GM19099 (cell line): Measurements from ENCODE around the gene CMIP.

Experiments
- POLR2A ChIP-seq: IDR thresholded peaks from 3 replicates; pipeline ENCODE4 v1.6.1; 2011; ENCODE audit warnings: low read depth; ENCODE audit not compliant: insufficient read length; ENCODE audit errors: extremely low read depth

Gene CMIP

DNA sequence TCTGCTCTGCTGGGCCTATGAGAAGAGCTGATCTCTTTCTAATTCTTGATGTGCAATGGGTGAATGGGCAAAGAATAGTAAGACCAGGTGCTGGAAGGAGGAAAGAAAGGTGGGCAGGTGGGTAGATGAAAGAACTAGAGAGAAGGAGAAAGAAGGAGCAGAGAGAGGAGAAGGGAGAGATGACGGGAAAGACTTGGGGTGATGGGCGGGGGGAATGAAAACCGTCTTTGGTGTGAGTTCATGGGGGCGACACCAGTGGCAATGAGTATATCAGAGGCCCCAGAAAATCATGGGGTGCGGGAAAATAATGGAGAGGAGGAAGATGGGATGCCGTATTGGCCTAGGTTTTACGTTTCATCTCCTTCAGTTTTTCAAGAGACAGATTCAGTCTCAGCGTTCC, 205.7 kb downstream of the CMIP start:
- TF ChIP-seq POLR2A = no peak

DNA sequence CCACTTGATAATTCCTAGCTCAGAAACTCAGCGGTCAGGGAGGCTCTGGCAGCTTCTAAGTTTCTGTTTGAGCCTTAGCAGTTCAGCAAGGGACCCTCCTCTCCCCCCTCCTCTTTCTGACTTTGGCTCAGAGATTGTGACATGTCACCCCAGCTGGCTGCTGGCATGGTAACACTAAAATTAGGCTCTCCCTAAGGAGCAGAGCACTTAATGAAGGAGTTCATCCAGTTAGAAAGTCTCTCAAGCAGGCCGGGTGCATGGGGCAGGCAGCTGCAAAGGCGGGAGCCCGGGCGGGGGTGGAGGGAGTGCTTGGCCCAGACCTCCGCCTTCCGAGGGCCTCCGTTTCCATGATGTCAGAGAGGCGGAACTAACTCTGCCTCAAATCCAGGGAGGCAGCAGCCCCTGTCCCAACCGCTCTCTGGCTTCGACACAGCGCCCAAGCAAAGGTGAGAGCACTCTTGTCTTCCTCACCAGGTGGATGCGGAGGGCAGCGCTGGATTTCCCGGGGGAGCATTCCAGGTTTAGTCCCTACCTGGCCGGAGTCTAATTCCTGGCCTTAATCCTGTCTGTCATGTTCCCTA, 206.5 kb downstream of the CMIP start:
- TF ChIP-seq POLR2A = no peak

DNA sequence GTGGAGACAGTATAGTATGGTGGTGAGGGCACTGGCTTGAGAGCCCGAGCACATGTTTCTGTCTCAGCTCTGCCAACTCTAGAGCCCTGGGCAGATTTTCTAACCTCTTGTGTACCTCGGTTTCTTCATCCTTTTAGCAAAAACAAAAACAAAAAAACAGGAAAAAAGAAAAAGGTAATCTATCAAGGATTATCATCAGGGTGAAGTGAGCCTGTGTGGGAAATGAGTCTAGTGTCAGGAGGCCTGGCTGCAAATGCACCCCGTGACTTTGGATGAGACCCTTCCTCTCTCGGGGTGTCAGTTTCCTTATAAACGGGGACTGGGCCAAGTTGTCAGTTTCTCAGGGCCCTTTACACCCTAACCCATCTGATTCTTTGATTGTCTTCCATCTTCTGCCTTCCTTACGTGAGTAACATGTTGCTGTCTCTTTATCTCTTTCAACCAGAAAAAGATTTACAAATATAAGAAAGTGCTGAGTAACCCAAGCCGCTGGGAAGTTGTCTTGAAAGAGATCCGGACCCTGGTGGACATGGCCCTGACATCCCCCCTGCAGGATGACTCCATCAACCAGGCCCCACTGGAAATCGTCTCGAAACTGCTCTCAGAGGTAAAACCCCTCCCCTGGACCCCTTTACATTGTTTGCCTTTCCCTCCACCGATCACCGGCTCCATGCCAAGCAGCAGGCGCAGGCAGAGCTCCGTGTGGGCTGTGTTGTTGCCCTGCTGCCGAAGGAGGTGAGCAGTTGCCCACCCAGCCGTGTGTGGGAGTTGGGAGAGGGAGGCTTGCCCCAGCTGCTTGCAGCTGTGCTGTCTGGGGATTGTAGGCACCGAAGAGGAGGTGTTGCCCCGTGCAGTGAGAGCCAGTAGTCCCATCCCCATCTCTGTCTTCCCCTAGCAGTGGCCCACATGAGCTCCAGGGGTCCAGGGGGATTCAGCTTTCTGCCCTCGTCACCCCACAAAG, 207.4 kb downstream of the CMIP start:
- no peak for TF ChIP-seq POLR2A

DNA sequence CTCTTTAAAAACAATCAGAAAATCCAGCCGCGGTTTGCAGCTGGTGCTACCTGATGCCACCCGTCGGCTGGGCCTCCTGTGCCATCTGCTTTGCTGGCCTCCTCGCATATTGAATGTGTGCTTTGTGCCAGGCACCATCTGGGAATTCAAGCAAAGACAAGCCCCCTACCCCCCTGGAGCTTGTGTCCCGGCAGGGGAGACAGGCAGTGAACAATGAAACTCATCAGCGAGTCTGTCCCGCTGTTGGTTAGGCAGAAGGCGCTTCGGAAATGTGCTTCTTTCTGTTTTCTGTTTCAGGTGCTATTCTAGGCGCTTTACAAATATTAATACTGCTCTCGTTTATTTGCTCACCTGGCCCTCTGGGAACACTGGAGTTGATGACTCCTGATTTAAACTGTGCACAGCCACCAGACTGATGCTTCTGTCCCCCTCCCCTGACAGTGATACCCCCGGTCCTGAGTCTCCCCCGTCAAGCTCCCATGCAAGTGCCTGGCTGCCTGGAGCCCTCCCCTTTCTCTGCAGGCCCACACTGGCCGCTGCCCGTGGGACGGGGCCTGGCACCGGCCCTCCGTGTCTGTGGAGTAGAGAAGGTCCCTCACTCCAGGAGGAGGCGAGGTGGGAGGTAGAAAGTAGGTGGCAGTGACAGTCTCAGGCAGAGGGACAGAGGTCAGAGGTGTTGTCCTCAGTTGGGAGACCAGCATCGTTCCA, 208.3 kb downstream of the CMIP start:
- TF ChIP-seq POLR2A = peak; percentile 40

DNA sequence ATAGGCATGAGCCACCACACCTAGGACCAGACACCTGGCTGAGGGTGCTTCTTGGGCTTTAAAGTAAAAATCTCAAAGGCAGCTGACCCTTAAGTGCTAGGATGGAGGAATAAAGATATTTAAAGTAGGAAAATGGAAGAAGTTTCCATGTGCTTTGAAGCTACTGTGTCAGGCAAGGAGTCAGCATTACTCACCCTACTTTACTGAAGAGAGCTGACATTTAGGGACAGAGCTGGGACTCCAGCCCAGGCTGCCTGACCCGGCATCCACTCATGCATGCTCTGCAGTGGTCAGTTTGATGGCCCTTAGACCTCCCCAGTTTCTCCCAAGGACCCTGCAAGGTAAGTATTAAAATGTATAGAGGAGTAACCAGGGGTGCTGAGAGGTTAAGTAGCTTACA, 209.7 kb downstream of the CMIP start:
- TF ChIP-seq POLR2A = no peak

DNA sequence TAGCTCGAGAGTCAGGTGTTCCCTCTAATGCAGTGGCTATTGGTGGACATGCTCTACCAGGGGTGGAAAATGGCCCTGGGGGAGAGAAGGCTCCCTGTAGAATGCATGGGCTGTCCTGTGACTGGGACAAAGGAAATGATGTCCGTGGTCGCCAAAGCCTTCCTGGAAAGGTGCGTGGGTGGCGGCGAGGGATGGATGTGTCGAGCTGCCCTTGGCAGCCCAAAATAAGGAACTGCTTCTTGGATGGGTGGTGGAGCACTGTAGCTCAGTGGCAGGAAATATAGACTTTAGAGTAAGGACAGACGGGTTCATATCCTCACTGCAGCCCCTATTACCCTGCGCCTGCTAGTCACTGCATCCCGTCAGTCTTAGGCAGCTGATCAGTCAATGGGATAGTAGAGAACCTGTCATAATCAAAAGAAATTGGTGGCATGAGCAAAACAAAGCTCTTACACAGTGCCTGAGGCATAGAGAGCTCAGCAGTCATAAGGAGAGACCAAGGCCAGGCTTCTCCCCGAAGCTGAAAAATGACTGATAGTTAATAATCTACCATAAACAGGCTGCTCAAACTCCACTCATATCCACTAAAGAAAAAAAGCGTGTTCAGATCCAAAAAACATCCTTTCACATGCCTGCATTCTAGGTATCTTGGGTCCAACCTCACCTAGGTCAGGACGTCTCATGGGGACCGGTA, 211.0 kb downstream of the CMIP start:
- TF ChIP-seq POLR2A = no peak

DNA sequence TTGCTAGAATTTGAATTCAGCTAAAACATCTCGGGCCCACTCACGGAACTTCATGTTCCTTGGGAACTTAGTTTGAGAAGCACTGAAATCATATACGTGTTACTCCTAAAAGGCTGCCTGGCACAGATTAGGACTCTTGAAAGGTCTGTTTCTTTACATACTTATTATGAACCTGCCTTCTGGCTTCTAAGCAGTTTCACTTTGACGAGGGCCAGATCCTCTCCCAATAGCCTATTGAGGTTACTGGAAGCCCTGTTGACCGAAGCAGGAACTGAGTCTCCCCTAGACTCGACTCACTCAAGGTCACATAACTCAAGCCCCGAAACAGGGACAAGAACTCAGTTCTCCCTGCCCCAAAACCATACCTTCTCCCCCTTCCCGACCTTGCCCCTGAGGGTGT, 212.6 kb downstream of the CMIP start:
- TF ChIP-seq POLR2A = no peak

DNA sequence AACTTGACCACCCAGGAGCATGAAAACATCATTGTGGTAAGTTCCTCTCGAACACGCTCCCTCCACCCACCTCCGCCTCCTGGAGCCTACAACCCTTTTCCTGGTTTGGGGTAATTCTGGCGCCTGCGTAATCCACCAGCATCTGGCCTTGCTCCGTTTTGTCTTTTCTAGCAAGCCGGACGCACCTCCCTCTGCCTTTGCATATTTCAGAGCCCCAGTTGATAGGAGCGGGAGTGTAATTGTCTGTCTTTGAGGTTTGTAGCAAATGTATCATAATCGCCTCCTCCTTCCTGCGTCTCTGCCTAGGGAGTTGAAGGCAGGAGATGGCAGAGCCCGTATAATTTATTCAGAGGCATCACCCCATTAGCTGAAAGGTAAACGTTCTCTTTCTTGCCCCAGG, 213.2 kb downstream of the CMIP start:
- TF ChIP-seq POLR2A = no peak

DNA sequence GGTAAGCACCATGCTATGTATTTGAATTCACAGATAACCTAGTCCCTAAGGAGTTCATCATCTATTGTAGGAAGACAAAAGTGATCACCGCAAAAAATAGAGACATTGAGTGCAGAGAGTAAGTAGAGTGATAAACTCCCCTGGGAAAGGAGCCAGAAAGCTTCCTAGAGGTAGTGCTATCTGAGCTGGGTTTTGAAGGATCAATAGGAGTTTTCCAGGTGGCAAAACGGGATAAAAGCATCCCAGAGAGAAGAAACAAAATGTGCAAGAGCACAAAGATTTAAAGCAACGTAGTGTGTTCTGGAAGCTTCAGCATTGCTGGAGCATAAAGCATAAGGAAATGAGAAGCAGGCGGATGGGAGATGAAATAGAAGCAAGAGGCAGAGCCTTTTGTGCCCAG, 213.8 kb downstream of the CMIP start:
- no peak for TF ChIP-seq POLR2A

DNA sequence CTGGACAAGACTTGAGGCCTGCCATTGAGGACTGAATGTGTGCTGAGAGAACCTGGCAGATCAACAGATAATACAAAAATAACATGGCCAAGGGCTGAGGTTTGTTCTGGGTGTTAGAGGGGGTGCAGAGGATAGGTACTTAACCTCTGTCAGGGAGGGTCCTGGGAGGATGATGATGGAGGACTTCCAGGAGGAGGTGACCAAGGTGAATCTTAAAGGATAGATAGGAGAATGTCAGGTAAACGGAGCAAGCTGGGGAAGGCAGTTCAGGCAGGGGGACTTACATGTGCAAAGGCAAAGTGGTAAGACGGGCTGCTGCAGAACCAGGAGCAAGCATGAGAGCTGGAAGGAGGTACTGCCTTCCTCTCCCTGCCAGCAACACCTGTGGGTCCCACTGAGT, 214.6 kb downstream of the CMIP start:
- no peak for TF ChIP-seq POLR2A

DNA sequence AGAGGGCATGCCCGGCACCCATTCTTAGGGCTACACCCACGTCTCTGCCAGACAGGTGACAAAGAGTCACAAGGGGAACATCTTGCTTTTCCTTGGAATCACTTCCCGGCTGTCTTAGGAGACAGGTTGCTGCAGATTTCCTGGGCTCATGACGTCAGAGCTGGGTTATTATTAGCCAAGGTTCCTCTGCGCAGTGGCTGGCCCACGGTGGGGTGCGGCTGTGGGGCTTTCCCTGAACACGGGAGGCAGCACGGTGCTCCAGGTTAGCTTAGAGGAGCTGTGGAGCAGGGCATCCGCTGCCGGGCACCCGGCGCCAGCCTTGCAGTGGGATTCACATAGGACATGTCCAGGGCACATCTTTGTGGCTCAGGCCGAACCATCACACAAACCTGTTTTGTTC, 216.5 kb downstream of the CMIP start:
- TF ChIP-seq POLR2A = no peak

DNA sequence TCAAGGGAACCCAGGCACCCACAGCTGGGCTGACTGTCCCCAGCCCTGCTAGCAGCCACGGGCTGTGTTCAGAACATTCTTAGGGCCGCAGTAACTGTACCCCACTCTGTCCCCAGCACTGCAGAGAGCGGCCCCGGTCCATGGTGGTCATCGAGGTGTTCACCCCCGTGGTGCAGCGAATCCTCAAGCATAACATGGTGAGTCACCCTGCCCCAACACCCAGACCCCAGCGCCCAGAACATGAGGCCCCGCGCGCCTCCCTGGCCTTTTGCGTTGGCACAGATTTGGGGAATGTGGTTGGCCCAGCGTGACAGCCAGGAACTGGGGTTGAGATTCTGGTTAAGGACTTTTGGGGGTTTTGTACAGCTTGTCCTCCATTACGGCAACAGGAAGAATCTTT, 219.5 kb downstream of the CMIP start:
- TF ChIP-seq POLR2A = no peak

DNA sequence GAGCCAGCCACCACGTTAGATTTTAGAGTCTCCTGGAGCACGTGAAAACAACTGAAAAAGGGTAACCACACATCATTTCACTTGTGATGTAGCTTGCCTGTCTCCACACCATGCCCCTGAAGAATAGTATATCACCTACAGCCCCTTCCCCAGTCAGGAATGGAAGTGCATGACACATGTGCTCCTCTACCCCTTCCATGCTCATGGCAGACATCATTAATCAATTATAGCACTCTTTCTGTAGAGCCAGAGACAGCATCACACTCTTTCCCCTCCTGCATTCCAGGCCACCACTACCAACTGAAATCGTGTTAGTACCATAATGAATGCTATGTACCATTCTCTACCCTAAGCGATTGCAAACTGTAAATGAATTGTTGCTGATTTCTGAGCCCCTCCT, 221.0 kb downstream of the CMIP start:
- no peak for TF ChIP-seq POLR2A

DNA sequence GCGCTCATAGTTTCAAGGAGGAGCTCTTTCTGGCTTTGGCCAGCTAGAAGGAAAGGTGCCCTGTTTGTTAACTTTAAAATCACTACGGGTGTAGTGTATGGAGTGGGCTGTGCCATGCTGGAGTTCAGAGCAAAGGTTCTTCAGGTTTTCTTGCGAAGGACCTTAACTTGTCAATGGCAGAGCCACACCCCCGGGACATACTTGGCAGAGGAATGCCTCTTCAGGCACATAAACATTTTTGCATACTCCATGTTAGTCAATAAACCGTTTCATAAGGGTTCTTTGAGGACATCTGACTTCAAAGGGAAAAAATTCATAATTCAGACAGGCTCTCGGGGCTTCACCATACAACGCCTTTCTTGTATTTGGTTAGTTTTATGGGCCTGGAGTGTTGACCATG, 221.5 kb downstream of the CMIP start:
- no peak for TF ChIP-seq POLR2A
